ENCODE measurements around the gene TTLL11. TPM values are rescaled to one million over a fixed set of nuclear protein-coding genes. Genes with fewer than 3 reads are reported as not detected.
"Not testable (repeated sequence)": the region's sequence is repeated elsewhere in the genome, so short reads cannot be mapped to it uniquely, and the experiment has no call there.

TTLL11 gene
- total RNA-seq, 2 donors from 2014 or later: 4.5 to 6.5 TPM

DNA sequence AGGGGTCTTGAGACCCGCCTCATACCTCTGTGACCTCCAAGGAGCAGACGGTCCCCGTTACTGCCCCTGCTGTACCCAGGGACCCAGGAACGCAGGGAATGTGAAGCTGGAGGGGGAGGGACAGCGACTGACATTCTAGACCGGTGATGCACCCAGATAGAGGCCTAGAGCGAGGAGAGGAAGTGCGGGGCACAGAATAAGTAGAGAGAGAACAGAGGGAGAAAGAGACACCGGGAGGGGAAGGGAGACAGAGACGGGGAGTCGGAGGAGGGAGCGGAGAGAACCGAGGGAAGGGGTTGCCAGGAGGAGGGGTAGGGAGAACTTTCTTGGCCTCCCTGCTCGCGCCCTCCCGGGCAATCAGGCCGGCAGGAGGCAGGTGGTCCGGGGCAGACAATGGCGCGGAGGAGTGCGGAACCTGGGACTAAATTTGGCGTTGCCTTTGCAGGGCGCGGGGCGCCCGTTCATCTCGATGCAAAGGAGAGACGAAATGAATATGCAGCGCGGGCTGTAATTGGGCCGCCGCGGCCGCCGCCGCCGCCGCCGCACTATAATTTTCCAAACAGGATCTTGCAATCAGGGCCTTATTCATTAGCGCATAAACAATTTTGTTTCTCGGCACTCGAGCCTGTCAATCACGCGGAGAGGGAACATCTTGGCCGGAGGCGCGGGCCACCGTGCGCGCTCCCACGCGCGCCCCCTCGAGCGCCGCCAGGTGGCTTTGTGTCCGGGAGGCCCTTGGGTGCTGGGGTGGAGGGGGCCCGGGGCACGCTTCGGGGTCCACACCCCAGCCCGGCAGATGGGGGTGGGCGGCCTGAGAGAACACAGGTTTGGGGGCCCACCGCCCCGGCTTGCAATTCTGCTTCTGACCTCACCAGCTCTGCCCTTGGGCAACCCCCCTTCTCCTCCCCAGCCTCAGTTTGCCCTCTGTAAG is 33.5 kb upstream of the TTLL11 start:
- ATAC-seq: peak; percentile 10 to 37
- intact Hi-C loops (cut with DNase I): loop anchor here in 1 of 2 donors (10.0 kb wide), 2 partner anchors 128 to 688 kb away; no protein-coding TSS in a partner anchor
- DNase-seq: no peak

GRCh38 chr9:122125509-122126330 is 32.6 kb upstream of the TTLL11 start:
- DNase-seq (no peak), ATAC-seq (peak; percentile 23 to 54)
- intact Hi-C loops (cut with DNase I): loop anchor here (1.0 to 10.0 kb wide), 3 partner anchors 129 to 689 kb away; no protein-coding TSS in a partner anchor

DNA sequence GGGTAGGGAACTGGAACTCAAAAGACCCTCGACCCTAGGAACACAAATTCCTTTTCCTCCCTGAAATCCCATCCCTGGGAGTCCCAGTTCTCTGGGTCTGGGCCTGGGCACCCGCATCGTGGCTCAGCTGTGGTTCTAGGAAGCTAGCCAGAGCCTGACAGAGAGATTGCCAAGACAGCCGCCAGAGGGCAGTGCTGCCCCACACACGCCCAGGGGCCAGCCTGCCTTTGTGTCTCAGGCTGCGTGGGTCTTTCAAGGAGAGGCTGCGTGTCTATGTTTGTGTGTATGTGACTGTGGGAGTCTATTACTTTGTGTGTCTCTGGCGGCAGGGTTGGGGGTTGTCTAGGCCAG is 32.0 kb upstream of the TTLL11 start:
- DNase-seq (peak; percentile 79), ATAC-seq (peak; percentile 82 to 89)
- intact Hi-C loops (cut with DNase I): loop anchor here (1.0 to 10.0 kb wide), 3 partner anchors 130 to 690 kb away; no protein-coding TSS in a partner anchor

DNA sequence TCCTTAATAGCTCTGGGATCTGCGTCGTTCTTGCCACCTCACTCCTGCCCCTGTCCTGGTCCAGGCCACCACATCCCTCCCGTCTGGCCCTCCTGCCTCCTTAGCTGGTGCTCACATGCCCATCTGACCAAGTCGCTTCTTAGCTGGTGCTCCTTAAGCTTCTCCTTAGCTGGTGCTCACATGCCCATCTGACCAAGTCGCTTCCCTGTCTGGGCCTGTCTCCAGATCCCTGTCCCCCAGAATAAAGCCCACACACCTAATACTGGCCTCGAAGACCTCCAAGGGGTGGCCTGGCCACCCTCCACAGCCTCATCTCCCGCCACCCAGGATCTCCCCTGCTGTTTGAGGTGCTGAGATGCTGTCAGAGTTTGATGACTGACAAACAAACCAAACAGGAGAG is 31.4 kb upstream of the TTLL11 start:
- ATAC-seq: no peak
- no peak for DNase-seq
- intact Hi-C loops (cut with DNase I): loop anchor here in 1 of 2 donors (10.0 kb wide), 2 partner anchors 130 to 690 kb away; no protein-coding TSS in a partner anchor

DNA sequence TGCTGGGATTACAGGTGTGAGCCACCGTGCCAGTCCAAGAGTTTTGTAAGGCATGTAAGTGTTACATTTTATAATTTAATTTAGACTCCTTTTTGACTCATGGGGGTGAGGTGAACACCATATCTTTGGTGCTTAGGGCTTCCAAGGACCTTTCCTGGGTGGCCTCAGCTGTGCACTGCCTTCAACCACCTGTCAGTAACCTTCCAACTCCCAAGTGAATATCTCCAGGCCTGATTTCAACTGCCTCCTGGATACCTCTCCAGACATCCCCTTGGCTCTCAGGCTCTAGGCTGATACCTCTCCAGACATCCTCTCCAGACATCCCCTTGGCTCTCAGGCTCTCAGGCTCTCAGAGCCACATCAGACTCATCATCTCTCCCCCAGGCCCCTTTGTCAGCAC is 30.9 kb upstream of the TTLL11 start:
- ATAC-seq (no peak), DNase-seq (no peak)
- intact Hi-C loops (cut with DNase I): loop anchor here in 1 of 2 donors (10.0 kb wide), 2 partner anchors 131 to 691 kb away; no protein-coding TSS in a partner anchor

DNA sequence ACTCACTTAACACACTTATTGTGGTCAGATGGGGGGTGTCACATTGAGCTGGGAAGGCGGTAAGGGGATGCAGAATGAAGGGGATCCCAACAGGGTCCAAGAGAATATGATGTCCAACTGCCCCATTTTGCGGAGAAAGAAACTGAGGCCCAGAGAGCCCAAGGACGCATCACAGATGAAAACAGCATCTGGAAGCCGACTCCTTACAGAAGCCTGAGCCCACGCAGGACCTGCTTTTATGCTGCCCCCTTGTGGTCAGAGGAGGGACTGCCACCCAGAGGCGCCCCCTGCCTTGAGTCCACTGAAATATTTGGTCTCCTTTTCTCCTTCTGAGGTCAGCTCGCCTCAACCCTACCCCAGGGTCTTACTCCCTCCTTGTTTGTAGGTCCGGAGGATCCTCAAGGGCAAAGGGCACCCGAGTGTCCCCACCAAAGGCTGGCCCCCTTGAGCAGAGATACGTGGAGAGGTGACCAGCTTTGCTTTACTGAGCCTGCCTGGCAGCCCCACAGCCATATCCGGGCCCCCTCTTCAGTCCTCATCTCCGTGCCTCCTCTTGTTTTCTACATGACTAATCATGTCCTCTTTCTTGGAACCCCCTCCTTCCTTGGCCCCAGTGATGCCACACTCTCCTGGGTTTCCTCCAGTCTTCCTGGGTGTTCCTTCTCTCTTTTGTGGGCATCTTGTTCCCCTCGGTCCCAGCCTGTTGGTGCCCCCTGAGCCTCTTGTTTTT is 30.0 kb upstream of the TTLL11 start:
- peak; percentile 15 to 21 for ATAC-seq
- peak; percentile 70 for DNase-seq
- intact Hi-C loops (cut with DNase I): loop anchor here (1.0 to 10.0 kb wide), 3 partner anchors 24 to 692 kb away; no protein-coding TSS in a partner anchor

DNA sequence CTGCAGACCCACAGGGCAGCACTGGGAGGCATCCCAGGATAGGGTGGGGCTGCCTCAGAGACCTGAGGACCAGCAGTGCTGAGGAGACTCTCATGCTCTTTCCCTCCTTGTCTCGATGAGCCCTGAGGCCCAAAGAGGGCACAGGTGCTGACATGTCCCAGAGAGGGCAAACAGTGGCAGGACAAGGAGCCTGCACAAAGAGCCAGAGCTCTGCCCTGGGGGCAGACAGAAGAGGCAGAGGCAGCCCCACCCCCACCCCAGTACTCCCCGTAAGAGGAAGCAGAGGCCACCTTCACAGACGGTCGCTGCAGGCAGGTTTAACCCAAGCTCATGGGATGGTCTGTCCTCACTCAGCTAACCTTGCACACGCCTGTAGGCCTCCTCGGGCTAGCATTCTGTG is 29.4 kb upstream of the TTLL11 start:
- no peak for DNase-seq
- ATAC-seq: no peak
- intact Hi-C loops (cut with DNase I): loop anchor here in 1 of 2 donors (10.0 kb wide), 2 partner anchors 132 to 692 kb away; no protein-coding TSS in a partner anchor

DNA sequence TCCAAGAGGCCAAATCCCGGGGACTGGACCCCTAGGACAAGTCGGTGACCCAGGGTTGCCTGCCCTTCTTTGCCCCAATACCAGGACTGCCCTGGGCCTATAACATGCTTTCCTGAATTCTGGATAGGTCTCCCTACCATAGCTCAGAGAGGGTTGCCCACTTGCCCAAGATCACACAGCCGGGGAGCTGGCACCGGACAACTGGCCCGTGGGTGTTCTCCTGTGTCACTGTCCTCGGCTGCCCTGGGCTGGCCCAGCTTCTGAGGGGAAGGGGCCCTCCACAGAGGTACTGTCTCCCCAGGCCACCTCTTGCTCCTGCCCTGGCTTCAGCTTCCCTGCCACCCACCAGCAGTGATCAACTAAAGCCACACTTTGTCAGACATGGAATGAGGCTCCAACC is 28.8 kb upstream of the TTLL11 start:
- ATAC-seq (no peak), DNase-seq (no peak)
- intact Hi-C loops (cut with DNase I): loop anchor here in 1 of 2 donors (10.0 kb wide), 2 partner anchors 133 to 693 kb away; no protein-coding TSS in a partner anchor

DNA sequence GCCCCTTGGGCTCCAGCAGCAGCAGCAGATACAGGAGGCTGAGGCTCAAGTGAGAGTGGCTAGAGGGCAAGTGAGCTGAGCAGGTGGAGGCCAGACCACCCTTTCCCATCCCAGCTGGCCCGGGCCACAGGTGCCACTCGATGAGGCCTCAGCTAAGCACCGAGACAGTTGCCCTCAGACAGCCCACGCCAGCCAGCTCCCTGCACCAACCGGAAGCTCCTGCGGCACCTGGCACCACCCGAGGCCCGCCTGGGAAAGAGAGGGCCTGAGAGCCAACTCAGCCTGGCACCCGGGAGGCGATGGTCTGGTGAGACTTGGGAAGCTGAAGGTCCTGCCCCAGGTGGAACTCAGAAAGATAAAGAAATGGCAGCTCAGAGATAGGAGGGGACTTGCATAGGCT is 28.3 kb upstream of the TTLL11 start:
- DNase-seq (no peak), ATAC-seq (no peak)
- intact Hi-C loops (cut with DNase I): loop anchor here in 1 of 2 donors (10.0 kb wide), 2 partner anchors 133 to 693 kb away; no protein-coding TSS in a partner anchor

DNA sequence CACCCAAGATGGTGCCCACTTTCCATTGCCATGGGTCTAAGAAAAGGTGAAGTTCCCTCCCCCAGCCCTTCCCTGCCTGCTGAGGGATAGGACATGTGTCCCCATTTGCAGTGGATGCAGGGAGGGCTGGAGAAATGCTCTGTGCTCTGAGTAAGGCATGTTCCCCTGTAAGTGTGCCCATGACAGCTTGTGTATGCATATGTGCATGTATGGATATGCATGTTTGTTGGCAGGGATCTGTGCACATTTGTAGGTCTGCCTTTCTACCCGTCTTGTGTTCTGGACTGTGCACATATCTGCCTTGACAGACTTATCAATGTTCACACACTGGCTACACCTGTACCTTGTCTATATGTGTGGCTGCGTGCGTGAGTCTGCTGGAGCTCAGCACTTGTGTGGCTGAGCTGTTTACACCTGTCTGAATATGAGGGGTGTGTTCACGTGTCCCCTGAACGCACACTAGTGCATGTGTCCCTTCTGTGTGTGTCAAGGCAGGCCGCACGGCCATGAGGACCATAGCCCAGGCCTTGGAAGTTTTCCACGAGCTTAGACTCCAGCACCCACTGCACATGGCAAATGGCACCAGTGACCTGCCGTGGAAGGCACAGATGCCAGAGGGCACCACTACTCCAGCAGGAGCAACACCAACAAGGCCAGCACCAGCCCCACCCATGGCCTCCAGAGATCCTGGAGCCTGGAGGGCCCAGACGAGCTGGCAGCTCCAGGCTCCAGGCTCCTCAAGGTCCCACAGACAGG is 27.4 kb upstream of the TTLL11 start:
- intact Hi-C loops (cut with DNase I): loop anchor here in 1 of 2 donors (10.0 kb wide), 2 partner anchors 134 to 694 kb away; no protein-coding TSS in a partner anchor
- ATAC-seq (no peak), DNase-seq (no peak)

- DNase-seq (no peak), ATAC-seq (no peak)
- intact Hi-C loops (cut with DNase I): loop anchor here in 1 of 2 donors (2.0 to 10.0 kb wide), 3 partner anchors 135 to 695 kb away; no protein-coding TSS in a partner anchor
Observed at GRCh38 chr9:122119721-122120120, 26.6 kb upstream of the TTLL11 start.

GRCh38 chr9:122119166-122119521 is 26.0 kb upstream of the TTLL11 start:
- ATAC-seq (no peak), DNase-seq (no peak)
- intact Hi-C loops (cut with DNase I): loop anchor here in 1 of 2 donors (2.0 kb wide), 1 partner anchor 230 kb away; no protein-coding TSS in a partner anchor

DNA sequence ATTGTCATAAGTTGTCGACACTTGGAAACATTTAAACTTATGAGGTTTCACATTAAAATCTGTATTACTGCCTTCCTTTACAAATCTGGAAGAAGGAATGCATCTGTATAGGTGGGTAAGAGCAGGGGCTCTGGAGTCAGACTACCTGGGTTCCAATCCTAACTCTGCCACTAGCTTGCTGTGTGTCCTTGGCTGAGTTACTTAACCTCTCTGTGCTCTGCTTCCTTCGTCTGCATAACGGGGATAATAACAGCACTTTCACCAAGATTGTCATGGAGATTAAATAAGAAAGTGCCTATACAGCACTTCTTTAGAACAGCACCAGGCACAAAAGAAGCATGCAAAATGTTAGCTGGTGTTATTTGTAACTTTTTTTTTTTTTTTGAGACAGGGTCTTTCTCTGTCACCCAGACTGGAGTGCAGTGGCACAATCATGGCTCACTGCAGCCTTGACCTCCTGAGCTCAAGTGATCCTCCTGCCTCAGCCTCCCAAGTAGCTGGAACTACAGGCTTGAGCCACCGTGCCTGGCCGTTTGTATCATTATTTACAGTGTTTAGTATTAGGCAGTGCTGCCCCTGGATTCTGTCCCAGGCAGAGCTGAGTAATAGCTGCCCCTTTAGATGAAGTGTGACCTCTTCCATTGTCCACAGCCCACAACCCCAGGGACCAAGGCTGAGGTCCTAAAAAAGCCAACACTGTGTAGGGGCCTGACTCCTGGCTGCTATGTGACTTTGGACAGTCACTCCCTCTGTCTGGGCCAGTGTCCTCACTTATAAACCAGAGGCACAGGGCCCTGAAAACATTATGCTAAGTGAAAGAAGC is 25.4 kb upstream of the TTLL11 start:
- intact Hi-C loops (cut with DNase I): loop anchor here in 1 of 2 donors (2.0 kb wide), 1 partner anchor 230 kb away; no protein-coding TSS in a partner anchor
- no peak for DNase-seq
- ATAC-seq: no peak

- DNase-seq; ATAC-seq; intact Hi-C loops (cut with DNase I): not testable (repeated sequence)
Observed at GRCh38 chr9:122117241-122117640, 24.1 kb upstream of the TTLL11 start.

- intact Hi-C loops (cut with DNase I): no loop called here
- DNase-seq (no peak), ATAC-seq (no peak)
Observed at GRCh38 chr9:122116448-122117173, 23.5 kb upstream of the TTLL11 start.

DNA sequence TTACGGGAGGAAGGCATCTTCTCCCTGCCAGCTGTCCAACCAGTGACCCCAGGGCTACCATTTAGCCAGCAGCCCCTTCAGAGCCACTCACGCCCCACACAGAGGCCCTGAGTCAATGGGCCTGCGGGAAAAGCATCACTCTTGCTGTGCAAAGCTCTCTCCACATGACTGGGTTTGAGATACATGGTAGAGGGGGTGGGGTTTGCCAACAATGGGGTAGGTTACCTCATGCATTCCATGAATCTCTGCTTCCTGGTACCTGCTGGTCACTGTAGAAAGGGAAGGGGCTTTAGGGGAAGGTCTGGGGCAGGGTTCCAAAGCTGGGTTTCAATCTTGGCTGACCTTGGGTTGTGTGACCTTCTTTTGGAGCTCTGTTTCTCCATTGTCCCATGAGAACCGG is 22.9 kb upstream of the TTLL11 start:
- DNase-seq: no peak
- intact Hi-C loops (cut with DNase I): no loop called here
- ATAC-seq: no peak

All from left cardiac atrium (tissue), 4 donors.